HEK293T (cell line): Measurements from ENCODE around the gene SARM1.

Experiments
- CTCF ChIA-PET: fragments of 350-600 bp; formaldehyde crosslinking; extraction: SDS; loops from one replicate; lab custom pipeline; 2021; ENCODE audit warnings: antibody characterized with exemption, inconsistent platforms; lab: Yijun Ruan, JAX
- POLR2A ChIA-PET: fragments of 350-600 bp; formaldehyde crosslinking; extraction: SDS; loops from one replicate; lab custom pipeline; 2020; ENCODE audit warnings: antibody characterized with exemption, inconsistent platforms; lab: Yijun Ruan, JAX
- DNase-seq: peaks from one replicate; pipeline ENCODE4 v3.0.0; 2012; ENCODE audit warnings: mixed read lengths; ENCODE audit errors: extremely low spot score
- ARNT ChIP-seq: fragments of 450-650 bp; IDR thresholded peaks from 2 replicates; pipeline ENCODE4 v1.6.1; 2017; ENCODE audit warnings: mild to moderate bottlenecking
- BHLHE40 ChIP-seq: fragments of 450-650 bp; IDR thresholded peaks from 2 replicates; pipeline ENCODE4 v1.6.1; 2016; ENCODE audit warnings: mild to moderate bottlenecking, moderate library complexity, borderline replicate concordance
- CTBP1 ChIP-seq: fragments of 450-650 bp; IDR thresholded peaks from 2 replicates; pipeline ENCODE4 v1.6.1; 2016; ENCODE audit warnings: borderline replicate concordance
- ELF4 ChIP-seq: fragments of 450-650 bp; IDR thresholded peaks from 2 replicates; pipeline ENCODE4 v1.6.1; 2017; ENCODE audit warnings: antibody characterized with exemption
- FOXA1 ChIP-seq: fragments of 450-650 bp; IDR thresholded peaks from 2 replicates; pipeline ENCODE4 v1.6.1; 2016; ENCODE audit warnings: mild to moderate bottlenecking
- FOXK2 ChIP-seq: fragments of 450-650 bp; IDR thresholded peaks from 2 replicates; pipeline ENCODE4 v1.6.1; 2016; ENCODE audit warnings: mild to moderate bottlenecking
- FOXM1 ChIP-seq: fragments of 450-650 bp; IDR thresholded peaks from 2 replicates; pipeline ENCODE4 v1.6.1; 2017; ENCODE audit warnings: mild to moderate bottlenecking, borderline replicate concordance
- HDGF ChIP-seq: fragments of 450-650 bp; IDR thresholded peaks from 2 replicates; pipeline ENCODE4 v1.6.1; 2017; ENCODE audit warnings: antibody characterized with exemption, borderline replicate concordance
- L3MBTL2 ChIP-seq: fragments of 450-650 bp; conservative IDR thresholded peaks from 2 replicates; pipeline ENCODE4 v1.6.1; 2016; ENCODE audit warnings: mild to moderate bottlenecking
- LEF1 ChIP-seq: fragments of 450-650 bp; IDR thresholded peaks from 2 replicates; pipeline ENCODE4 v1.6.1; 2017; ENCODE audit warnings: mild to moderate bottlenecking, borderline replicate concordance
- NFRKB ChIP-seq: fragments of 450-650 bp; IDR thresholded peaks from 2 replicates; pipeline ENCODE4 v1.6.1; 2016; ENCODE audit warnings: mild to moderate bottlenecking, moderate library complexity
- SP1 ChIP-seq: fragments of 450-650 bp; IDR thresholded peaks from 2 replicates; pipeline ENCODE4 v1.6.1; 2017
- SUZ12 ChIP-seq: fragments of 450-650 bp; IDR thresholded peaks from 2 replicates; pipeline ENCODE4 v1.6.1; 2016; ENCODE audit warnings: mild to moderate bottlenecking
- TARDBP ChIP-seq: fragments of 450-650 bp; IDR thresholded peaks from 2 replicates; pipeline ENCODE4 v1.6.1; 2016
- ZNF384 ChIP-seq: fragments of 450-650 bp; IDR thresholded peaks from 2 replicates; pipeline ENCODE4 v1.6.1; 2016
- TF ChIP-seq, protein P1 (sequence below): fragments of 450-650 bp; IDR thresholded peaks from 2 replicates; pipeline ENCODE4 v1.6.1; 2016

Gene SARM1

DNA sequence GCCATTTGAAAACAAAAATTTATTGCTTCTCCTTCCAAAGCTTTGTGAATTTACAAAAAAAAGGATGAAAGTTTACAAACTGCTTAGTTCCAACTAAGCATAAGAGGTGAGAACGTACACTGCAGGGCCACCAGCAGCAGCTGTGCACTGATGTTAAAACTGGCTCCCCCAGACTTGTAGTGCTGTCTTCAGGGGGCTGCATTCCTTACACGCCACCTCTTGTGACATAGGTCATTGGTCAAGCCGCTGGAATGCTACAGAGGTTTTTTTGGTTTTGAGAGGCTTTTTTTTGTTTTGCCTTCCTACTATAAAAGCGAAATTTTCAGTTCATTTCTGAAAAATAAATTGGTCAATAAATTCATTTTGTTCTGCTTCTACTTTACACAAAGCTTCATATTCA, 43.2 kb upstream of the SARM1 start:
- no peak for DNase-seq
- TF ChIP-seq SUZ12: no peak
- no peak for TF ChIP-seq FOXA1
- TF ChIP-seq FOXK2: no peak
- TF ChIP-seq TARDBP: no peak
- TF ChIP-seq ARNT: no peak
- TF ChIP-seq L3MBTL2: no peak
- no peak for TF ChIP-seq SP1
- POLR2A ChIA-PET: no interaction called here
- CTCF ChIA-PET: no interaction called here

DNA sequence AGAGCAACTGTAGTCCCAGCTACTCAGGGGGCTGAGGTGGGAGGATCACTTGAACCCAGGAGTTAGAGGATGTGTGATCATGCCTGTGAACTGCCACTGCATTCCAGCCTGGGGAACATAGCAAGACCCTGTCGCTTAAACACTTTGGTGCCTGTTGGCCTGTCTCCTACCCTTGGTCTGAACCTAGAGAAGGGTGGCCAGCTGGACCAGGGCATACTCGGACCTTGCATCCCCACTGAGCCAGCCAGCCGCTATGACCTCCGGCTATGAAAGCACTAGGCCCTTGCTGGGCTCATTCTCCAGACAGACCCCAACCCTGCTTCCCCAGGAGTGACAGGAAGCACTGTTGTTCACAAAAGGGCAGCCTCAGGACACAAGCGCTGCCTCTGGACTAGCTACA, 40.8 kb upstream of the SARM1 start:
- CTCF ChIA-PET: interaction anchor here (0.6 kb wide), 1 partner anchor 55 kb away, joined by 3 read pairs; no protein-coding TSS in a partner anchor

DNA sequence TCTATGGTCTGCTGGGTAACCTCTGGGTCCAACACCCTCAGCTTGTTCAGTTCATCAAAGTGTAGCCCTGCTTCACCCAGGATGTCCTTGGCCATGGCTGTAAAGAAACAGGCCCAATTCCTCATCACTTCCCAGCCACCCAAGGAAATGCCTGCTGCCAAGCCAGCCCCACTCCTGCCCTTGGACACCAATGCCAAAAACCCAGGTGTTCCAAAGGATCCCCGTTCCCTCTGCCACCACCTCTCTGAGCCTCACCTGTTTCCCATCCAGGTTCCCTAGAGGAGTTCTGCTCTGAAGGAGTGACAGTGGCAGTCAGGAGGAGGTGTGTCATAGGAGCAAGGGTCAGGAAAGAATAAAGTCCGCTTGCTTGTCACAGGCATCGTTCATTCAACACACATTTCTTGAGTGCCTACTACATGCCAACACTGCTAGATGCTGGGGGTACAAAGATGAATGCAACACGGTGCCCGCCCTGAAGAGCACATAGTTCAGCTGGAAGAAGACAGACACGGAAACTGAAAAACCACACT, 39.5 kb upstream of the SARM1 start:
- ChIA-PET POLR2A (interaction anchor here (3.6 kb wide), 1 partner anchor 13 kb away, joined by 25 read pairs; the partner anchor contains the start of gene TMEM97), CTCF (no interaction called here)
- TF ChIP-seq NFRKB: no peak
- TF ChIP-seq HDGF: no peak
- TF ChIP-seq ELF4: no peak
- no peak for TF ChIP-seq BHLHE40
- TF ChIP-seq SUZ12: no peak
- TF ChIP-seq TARDBP: no peak

More for the DNA sequence above, 40.8 kb upstream of the SARM1 start:
- no peak for DNase-seq
- no peak for TF ChIP-seq HDGF
- no peak for TF ChIP-seq SUZ12
- no peak for TF ChIP-seq FOXM1
- TF ChIP-seq LEF1: no peak
- no peak for TF ChIP-seq FOXA1
- no peak for TF ChIP-seq BHLHE40
- no peak for TF ChIP-seq TARDBP
- TF ChIP-seq ELF4: no peak
- no peak for TF ChIP-seq CTBP1
- no peak for TF ChIP-seq SP1
- TF ChIP-seq NFRKB: no peak
- TF ChIP-seq, protein P1, sequence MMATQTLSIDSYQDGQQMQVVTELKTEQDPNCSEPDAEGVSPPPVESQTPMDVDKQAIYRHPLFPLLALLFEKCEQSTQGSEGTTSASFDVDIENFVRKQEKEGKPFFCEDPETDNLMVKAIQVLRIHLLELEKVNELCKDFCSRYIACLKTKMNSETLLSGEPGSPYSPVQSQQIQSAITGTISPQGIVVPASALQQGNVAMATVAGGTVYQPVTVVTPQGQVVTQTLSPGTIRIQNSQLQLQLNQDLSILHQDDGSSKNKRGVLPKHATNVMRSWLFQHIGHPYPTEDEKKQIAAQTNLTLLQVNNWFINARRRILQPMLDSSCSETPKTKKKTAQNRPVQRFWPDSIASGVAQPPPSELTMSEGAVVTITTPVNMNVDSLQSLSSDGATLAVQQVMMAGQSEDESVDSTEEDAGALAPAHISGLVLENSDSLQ: no peak
- no peak for TF ChIP-seq FOXK2
- TF ChIP-seq ZNF384: no peak
- no peak for TF ChIP-seq ARNT
- TF ChIP-seq L3MBTL2: no peak
- POLR2A ChIA-PET: interaction anchor here (0.9 to 3.6 kb wide), 2 partner anchors 9 to 12 kb away, joined by 4 to 25 read pairs; partner anchors contain the start of gene TMEM97

DNA sequence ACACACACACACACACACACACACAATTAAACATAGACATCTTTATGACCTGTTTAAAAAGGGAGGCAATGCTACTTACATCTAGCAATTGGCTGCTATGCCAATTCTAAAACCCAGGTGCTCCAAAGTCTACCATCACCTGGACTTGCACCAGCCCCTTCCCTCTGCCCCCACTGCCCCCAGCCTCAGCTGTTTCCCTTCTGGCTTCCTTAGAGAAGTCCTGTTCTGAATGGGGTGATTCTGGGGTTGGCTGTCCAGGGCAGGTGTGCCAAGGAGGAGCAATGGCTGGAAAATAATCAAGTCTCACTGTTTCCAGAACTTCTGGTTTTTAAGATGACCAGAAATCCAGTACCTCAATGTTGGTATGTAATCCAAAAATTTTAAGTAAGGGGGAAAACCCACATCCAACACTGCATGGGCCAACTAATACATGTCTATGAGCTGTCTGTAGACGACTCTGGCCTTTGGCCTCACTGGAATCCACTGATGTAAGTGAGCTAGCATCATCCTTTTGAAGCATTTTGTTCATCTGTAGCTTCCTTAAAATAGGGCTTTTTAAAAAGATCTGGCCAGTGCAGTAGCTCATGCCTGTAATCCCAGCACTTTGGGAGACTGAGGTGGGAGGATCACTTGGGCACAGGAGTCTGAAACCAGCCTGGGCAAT, 38.3 kb upstream of the SARM1 start:
- no peak for DNase-seq
- ChIA-PET CTCF (interaction anchor here (0.7 kb wide), 1 partner anchor 61 kb away, joined by 3 read pairs; no protein-coding TSS in a partner anchor), POLR2A (interaction anchor here (0.5 to 3.1 kb wide), 3 partner anchors 9 to 1040 kb away, joined by 3 to 20 read pairs (median 4); partner anchors contain the start of gene POLDIP2)
- TF ChIP-seq, protein P1: no peak
- TF ChIP-seq FOXK2: no peak
- TF ChIP-seq ZNF384: no peak
- no peak for TF ChIP-seq ELF4
- no peak for TF ChIP-seq CTBP1
- TF ChIP-seq L3MBTL2: no peak
- TF ChIP-seq SP1: no peak
- no peak for TF ChIP-seq ARNT
- no peak for TF ChIP-seq NFRKB
- no peak for TF ChIP-seq SUZ12
- TF ChIP-seq BHLHE40: no peak
- TF ChIP-seq FOXM1: no peak

More for the DNA sequence above, 39.5 kb upstream of the SARM1 start:
- no peak for DNase-seq

DNA sequence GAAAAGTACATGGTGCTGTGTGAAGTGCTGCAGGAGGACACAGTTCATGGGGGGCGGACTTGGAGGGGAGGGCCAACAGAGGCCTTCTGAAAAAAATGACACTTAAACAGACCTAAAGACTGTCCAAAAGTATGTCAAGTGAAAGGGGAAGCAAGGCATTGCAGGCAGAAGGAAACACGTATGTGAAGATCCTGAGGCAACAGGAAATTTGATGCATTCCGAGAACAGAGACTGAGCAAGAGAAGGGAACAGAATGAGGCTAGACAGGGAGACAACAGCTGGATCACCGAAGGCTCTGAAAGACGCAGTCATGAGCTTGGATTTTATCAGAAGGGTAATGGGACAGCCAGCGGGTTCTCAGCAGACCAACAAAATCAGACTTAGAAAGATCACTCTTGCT, 37.3 kb upstream of the SARM1 start:
- DNase-seq: no peak
- ChIA-PET POLR2A (interaction anchor here (2.1 to 3.1 kb wide), 4 partner anchors 10 to 86 kb away, joined by 7 to 46 read pairs (median 18); partner anchors contain the start of gene TMEM97), CTCF (no interaction called here)
- TF ChIP-seq FOXA1 (no peak), ZNF384 (no peak), LEF1 (no peak), HDGF (no peak), CTBP1 (no peak), FOXK2 (no peak), L3MBTL2 (no peak), FOXM1 (no peak), ELF4 (no peak), SP1 (no peak), TARDBP (no peak), SUZ12 (no peak), BHLHE40 (no peak), NFRKB (no peak), ARNT (no peak)
- TF ChIP-seq, protein P1: no peak

DNA sequence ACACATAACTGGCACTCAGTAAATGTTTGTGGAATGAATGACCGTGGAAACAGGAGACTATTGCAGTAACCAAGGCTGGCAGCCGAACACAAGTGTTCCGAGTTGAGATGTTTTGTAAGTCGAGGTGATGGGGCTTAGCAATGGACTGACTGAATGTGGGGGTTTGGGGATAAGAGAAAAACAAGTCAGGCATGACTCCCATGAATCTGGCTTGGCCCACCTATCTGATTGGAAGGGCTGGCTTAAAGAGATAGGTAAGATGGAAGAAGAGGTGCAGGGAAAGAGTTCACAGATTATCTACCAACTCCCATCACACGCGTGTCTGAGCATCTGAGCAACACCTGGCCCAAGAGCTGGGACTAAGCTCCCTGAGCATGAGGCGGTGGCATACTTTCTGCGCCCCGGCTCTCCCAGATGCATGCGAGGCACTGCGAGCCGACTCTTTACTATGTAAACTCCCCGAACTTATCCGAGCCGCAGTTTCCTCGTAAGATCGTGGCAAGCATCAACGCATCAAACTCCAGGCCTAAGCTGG, 36.8 kb upstream of the SARM1 start:
- DNase-seq: no peak
- no peak for TF ChIP-seq ARNT
- TF ChIP-seq L3MBTL2: no peak
- TF ChIP-seq, protein P1: no peak
- no peak for TF ChIP-seq TARDBP
- no peak for TF ChIP-seq ZNF384
- TF ChIP-seq FOXA1: no peak
- no peak for TF ChIP-seq BHLHE40
- no peak for TF ChIP-seq HDGF
- no peak for TF ChIP-seq FOXM1
- TF ChIP-seq ELF4: no peak
- no peak for TF ChIP-seq FOXK2
- no peak for TF ChIP-seq CTBP1
- no peak for TF ChIP-seq NFRKB
- no peak for TF ChIP-seq LEF1
- no peak for TF ChIP-seq SUZ12
- TF ChIP-seq SP1: no peak
- CTCF ChIA-PET: interaction anchor here (0.9 to 1.9 kb wide), 3 partner anchors 11 to 32 kb away, joined by 3 to 8 read pairs (median 3); no protein-coding TSS in a partner anchor
- POLR2A ChIA-PET: interaction anchor here (0.8 to 3.1 kb wide), 18 partner anchors 10 to 617 kb away, joined by 3 to 59 read pairs (median 8); partner anchors contain the start of genes POLDIP2, SARM1, SEBOX and TMEM97
